Neural cell (in vitro differentiated cells): Measurements from ENCODE around the gene IZUMO1R. TPM values are rescaled to one million over a fixed set of nuclear protein-coding genes. Genes with fewer than 3 reads are reported as not detected.

Experiments used
- H2AFZ ChIP-seq: fragments of 200-600, 300-800 bp; sonication (generic), shearing (Covaris generic); 2 replicates; pipeline ENCODE4 v1.6.0; 2014; ENCODE audit warnings: low read depth, mild to moderate bottlenecking, antibody characterized with exemption, low read length, moderate library complexity
- H3F3A ChIP-seq: fragments of 200-600 bp; shearing (Covaris generic); 2 replicates; pipeline ENCODE4 v1.6.1; 2016; ENCODE audit warnings: mild to moderate bottlenecking, moderate library complexity, mixed read lengths, antibody characterized with exemption, low read length; ENCODE audit not compliant: insufficient read depth, poor library complexity, severe bottlenecking
- H3K27ac ChIP-seq: fragments of 200-600, 300-800 bp; sonication (generic), shearing (Covaris generic); 2 replicates; pipeline ENCODE4 v1.5.1; 2014; ENCODE audit warnings: mild to moderate bottlenecking, low read length, moderate library complexity
- H3K27me3 ChIP-seq: fragments of 300-800, 200-600 bp; sonication (generic), shearing (Covaris generic); 2 replicates; pipeline ENCODE4 v1.6.0; 2014; ENCODE audit warnings: mild to moderate bottlenecking, low read depth, low read length, moderate library complexity; ENCODE audit not compliant: insufficient read depth
- H3K36me3 ChIP-seq: fragments of 300-800, 200-600 bp; sonication (generic), shearing (Covaris generic); 2 replicates; pipeline ENCODE4 v1.5.1; 2014; ENCODE audit warnings: mild to moderate bottlenecking, antibody characterized with exemption, low read length, moderate library complexity; ENCODE audit not compliant: insufficient read depth
- H3K4me2 ChIP-seq: fragments of 300-800, 200-600 bp; sonication (generic), shearing (Covaris generic); 2 replicates; pipeline ENCODE4 v1.6.0; 2014; ENCODE audit warnings: mild to moderate bottlenecking, low read length
- H3K4me3 ChIP-seq: fragments of 300-800, 200-600 bp; sonication (generic), shearing (Covaris generic); 2 replicates; pipeline ENCODE4 v1.5.1; 2014; ENCODE audit warnings: mild to moderate bottlenecking, low read length, moderate library complexity
- H3K79me2 ChIP-seq: fragments of 200-600 bp; shearing (Covaris generic); replicated peaks from 2 replicates; pipeline ENCODE4 v1.6.0; 2014; ENCODE audit warnings: mild to moderate bottlenecking, low read length, moderate library complexity; ENCODE audit not compliant: insufficient read depth
- H3K9ac ChIP-seq: fragments of 300-800, 200-600 bp; sonication (generic), shearing (Covaris generic); 2 replicates; pipeline ENCODE4 v1.6.1; 2016; ENCODE audit warnings: mild to moderate bottlenecking, low read length, mixed read lengths
- H3K9me2 ChIP-seq: fragments of 200-600 bp; shearing (Covaris generic); 2 replicates; pipeline ENCODE4 v1.6.1; 2016; ENCODE audit warnings: mild to moderate bottlenecking, low read length, mixed read lengths; ENCODE audit not compliant: insufficient read depth
- H3K9me3 ChIP-seq: fragments of 200-600, 300-800 bp; sonication (generic), shearing (Covaris generic); 2 replicates; pipeline ENCODE4 v1.6.1; 2016; ENCODE audit warnings: mild to moderate bottlenecking, mixed run types, low read length, moderate library complexity, mixed read lengths
- H4K20me1 ChIP-seq: fragments of 200-600 bp; shearing (Covaris generic); 2 replicates; pipeline ENCODE4 v1.6.1; 2016; ENCODE audit warnings: mild to moderate bottlenecking, mixed run types; ENCODE audit not compliant: insufficient read depth
- CTCF ChIP-seq: fragments of 450-650 bp; IDR thresholded peaks from 2 replicates; pipeline ENCODE4 v1.5.1; 2014; ENCODE audit warnings: antibody characterized with exemption, mild to moderate bottlenecking, moderate library complexity; ENCODE audit not compliant: poor library complexity, severe bottlenecking
- EP300 ChIP-seq: fragments of 450-650 bp; conservative IDR thresholded peaks from 2 replicates; pipeline ENCODE4 v1.6.1; 2014; ENCODE audit warnings: antibody characterized with exemption, mild to moderate bottlenecking, moderate library complexity; ENCODE audit not compliant: poor library complexity, severe bottlenecking
- EZH2 ChIP-seq: fragments of 200-600, 300-800 bp; shearing (Covaris generic), sonication (generic); IDR thresholded peaks from 2 replicates; pipeline ENCODE4 v1.6.1; 2014; ENCODE audit warnings: antibody characterized with exemption, low read length, borderline replicate concordance, mild to moderate bottlenecking; ENCODE audit not compliant: insufficient read depth, poor library complexity, severe bottlenecking
- MXI1 ChIP-seq: fragments of 450-650 bp; conservative IDR thresholded peaks from 2 replicates; pipeline ENCODE4 v1.6.1; 2014; ENCODE audit warnings: antibody characterized with exemption, mild to moderate bottlenecking; ENCODE audit not compliant: poor library complexity, severe bottlenecking
- POLR2AphosphoS5 ChIP-seq: IDR thresholded peaks from 2 replicates; pipeline ENCODE4 v1.6.1; 2012
- RAD21 ChIP-seq: fragments of 450-650 bp; conservative IDR thresholded peaks from 2 replicates; pipeline ENCODE4 v1.6.1; 2014; ENCODE audit warnings: antibody characterized with exemption, mild to moderate bottlenecking, moderate library complexity
- REST ChIP-seq: IDR thresholded peaks from 2 replicates; pipeline ENCODE4 v1.6.1; 2012; ENCODE audit warnings: borderline replicate concordance
- SMC3 ChIP-seq: fragments of 450-650 bp; conservative IDR thresholded peaks from 2 replicates; pipeline ENCODE4 v1.6.1; 2014; ENCODE audit warnings: antibody characterized with exemption, mild to moderate bottlenecking, moderate library complexity; ENCODE audit not compliant: poor library complexity
- TAF1 ChIP-seq: IDR thresholded peaks from 2 replicates; pipeline ENCODE4 v1.6.1; 2012; ENCODE audit warnings: low read depth
- polyA plus RNA-seq: library from polyadenylated mRNA; depleted of rRNA; stranded (reverse); fragments of >200 nt; gene quantifications from 2 replicates; pipeline ENCODE4 v1.2.3, GENCODE V29; 2014

Gene IZUMO1R
- polyA plus RNA-seq, 1 donor from 2014 or later: not detected

- H3F3A ChIP-seq: no peaks in the 10 kb centered on the region
- H3K27me3 ChIP-seq: no peaks in the 10 kb centered on the region
- H3K4me2 ChIP-seq: no peak overlapping the region
- no peak overlapping the region for H2AFZ ChIP-seq
- no peaks in the 10 kb centered on the region for H3K9me2 ChIP-seq
- no peak overlapping the region for H3K27ac ChIP-seq
- no peak overlapping the region for H3K9ac ChIP-seq
- H3K36me3 ChIP-seq: no peaks in the 10 kb centered on the region
- H3K79me2 ChIP-seq: no peaks in the 10 kb centered on the region
- no peak overlapping the region for H3K4me3 ChIP-seq
- H3K9me3 ChIP-seq: no peaks in the 10 kb centered on the region
- no peaks in the 10 kb centered on the region for H4K20me1 ChIP-seq
- TF ChIP-seq EZH2 (no peak), CTCF (no peak), TAF1 (no peak), SMC3 (no peak), REST (no peak), MXI1 (no peak)
Measured at GRCh38 chr11:94336033-94336432, 31.7 kb downstream of the IZUMO1R start.

GRCh38 chr11:94338651-94339050, 34.3 kb downstream of the IZUMO1R start:
- Histone ChIP-seq H3K9me2 (no peaks in the 10 kb centered on the region), H3K79me2 (no peaks in the 10 kb centered on the region), H3F3A (no peaks in the 10 kb centered on the region), H2AFZ (no peak overlapping the region), H3K9ac (no peak overlapping the region), H3K9me3 (no peaks in the 10 kb centered on the region), H3K27me3 (no peaks in the 10 kb centered on the region), H3K4me3 (no peak overlapping the region), H3K36me3 (no peaks in the 10 kb centered on the region), H3K4me2 (no peak overlapping the region), H3K27ac (no peak overlapping the region), H4K20me1 (no peaks in the 10 kb centered on the region)
- TF ChIP-seq SMC3: no peak
- no peak for TF ChIP-seq EZH2
- no peak for TF ChIP-seq POLR2AphosphoS5
- no peak for TF ChIP-seq RAD21
- no peak for TF ChIP-seq REST
- no peak for TF ChIP-seq CTCF
- TF ChIP-seq MXI1: no peak
- TF ChIP-seq TAF1: no peak
- no peak for TF ChIP-seq EP300
